ENCODE results near the gene EIF2AK2.
"Not testable (repeated sequence)": the region's sequence is repeated elsewhere in the genome, so short reads cannot be mapped to it uniquely, and the experiment has no call there.

Gene EIF2AK2

DNA sequence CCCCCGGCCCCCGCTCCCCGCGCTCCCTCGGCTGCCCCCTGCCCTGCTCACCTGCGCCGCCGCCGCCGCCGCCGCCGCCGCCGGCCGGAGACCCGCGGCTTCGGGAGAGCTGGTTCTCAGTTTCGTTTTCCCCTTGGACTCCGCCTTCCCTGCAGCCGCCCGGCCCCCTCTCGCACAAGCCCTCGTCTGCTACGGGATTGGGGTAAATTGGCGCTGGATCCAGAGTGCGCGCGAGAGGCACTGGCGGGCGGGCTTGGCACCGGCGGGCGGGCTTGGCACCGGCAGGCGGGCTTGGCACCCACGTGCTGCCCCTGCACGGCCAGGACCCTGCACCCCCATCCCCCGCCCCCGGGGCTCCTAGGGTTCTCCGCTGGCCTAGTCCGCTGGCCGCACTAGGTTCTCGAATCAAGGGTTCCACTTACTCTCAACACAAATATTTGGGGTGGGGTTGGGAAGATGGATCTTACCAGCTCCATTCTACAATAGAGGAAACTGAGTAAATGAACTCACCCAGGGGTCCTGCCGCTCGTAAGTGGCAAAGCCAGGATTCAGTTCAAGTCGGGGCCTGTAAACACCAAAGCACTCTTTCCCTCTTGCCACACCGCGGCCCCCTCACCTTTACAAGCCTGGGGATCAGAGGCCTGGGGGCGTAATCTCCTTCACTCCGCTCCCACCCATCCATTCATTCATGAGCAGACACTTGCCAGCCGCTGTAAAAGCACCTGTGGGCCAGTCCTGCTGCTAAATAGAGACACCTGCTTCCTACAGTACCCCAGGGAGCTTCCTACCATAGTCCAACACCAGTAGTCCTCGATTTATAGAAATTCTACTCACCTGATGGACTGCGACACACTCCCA is at the start of gene EIF2AK2:
Gene EIF2AK2, minus strand, starts transcription at position 124 of the 858 bp plus-strand sequence. CDS start 9,174 bp downstream, outside the sequence.
- DNase-seq (ENCODE audit: low read depth, low spot score) = peak; percentile 60

DNA sequence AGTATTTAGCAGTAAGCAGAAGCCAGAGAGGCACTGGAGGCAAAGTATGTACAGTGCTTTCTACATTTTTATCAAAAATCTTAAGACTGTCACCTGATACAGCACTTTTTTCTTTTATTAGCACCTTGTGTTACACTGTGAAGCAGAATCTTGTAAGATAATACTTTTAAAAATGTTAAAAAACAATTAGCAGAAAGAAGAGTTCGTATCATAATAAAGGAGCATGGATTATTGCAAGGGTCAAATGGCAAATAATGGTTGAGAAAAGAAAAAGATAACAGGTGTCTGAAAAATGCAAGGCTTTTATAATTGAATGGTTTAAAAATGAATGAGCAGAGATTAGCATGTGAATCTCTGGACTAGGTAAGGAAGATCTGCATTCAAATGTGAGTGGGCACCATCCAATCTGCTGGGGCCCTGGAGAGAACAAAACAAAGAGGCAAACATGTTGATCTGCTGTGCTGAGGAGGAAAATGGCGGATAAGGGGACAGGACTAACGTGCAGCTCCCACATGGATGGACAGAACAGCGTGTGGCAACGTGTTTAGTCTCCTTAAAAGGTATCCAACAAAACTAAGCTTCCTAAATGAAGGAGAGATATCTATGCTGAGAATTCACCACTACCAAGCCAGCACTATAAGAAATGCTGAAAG is 49.0 kb upstream of the EIF2AK2 start:
- DNase-seq (ENCODE audit: low read depth, low spot score) = no peak

DNA sequence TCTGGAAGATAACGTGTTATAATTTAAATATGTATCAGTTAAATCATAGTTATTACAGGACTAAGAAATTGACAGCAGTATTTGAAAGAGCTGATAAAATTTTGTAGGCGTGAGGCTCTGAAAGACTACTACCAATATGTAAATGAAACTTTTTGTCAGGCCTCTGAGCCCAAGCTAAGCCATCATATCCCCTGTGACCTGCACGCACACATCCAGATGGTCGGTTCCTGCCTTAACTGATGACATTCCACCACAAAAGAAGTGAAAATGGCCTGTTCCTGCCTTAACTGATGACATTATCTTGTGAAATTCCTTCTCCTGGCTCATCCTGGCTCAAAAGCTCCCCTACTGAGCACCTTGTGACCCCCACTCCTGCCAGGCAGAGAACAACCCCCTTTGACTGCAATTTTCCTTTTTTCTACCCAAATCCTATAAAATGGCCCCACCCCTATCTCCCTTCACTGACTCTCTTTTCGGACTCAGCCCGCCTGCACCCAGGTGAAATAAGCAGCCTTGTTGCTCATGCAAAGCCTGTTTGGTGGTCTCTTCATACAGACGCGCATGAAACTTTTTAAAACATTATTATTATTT is 48.4 kb upstream of the EIF2AK2 start:
- not testable (repeated sequence) for DNase-seq (ENCODE audit: low read depth, low spot score)

DNA sequence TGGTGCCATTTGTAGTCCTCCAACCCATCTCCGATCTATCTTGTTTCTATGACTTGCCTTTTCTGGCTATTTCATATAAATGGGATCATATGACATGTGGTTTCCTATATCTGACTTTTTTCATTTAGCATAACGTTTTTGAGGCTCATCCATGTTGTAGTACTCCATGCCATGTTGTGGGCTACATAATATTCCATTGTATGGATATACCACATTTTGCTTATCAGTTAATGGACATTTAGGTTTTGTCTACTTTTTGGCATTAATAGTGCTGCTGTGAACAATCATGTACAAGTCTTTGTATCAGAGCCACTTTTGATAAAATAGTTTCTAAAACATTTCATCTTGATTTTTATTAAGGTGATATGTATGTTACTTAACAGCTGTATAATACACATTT is 46.9 kb upstream of the EIF2AK2 start:
- DNase-seq (ENCODE audit: low read depth, low spot score) = no peak

DNA sequence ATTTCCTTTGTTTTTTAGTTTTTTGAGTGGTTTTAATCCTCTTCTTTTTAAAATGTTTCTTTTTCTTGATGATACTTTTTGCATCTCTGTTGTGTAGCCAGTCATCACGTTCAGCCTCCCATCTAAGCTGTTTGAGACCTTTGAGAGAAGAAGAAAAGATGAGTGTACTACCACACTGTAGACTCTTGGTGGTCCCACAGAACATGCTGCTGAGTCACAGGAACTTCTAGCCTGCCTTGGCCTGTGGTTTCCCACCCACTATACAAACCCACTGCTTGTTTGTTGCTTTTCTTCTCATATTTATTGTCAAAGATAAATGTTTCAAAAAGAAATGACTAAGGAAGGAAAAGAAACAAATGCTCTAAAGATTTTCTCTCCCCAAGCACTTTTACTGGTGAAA is 45.0 kb upstream of the EIF2AK2 start:
- no peak for DNase-seq (ENCODE audit: low read depth, low spot score)

DNA sequence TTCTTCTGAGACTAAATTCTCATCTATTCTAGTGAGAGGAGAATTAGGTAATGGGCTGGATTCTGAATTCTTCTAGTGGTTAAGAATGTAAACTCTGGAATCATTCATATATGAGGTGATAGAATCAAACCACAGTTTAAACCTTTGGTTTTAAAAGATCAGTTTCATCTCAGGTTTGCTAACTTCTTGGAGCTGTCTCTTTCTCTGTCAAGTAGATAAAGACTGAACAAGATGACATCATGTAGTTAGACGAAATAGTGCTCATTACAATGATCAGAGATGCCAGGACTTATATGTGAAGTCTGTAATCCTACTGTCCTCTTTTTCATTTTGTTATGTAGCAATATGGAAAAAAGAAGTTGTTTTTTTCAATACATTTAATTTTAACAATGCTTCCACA is 44.4 kb upstream of the EIF2AK2 start:
- no peak for DNase-seq (ENCODE audit: low read depth, low spot score)

DNA sequence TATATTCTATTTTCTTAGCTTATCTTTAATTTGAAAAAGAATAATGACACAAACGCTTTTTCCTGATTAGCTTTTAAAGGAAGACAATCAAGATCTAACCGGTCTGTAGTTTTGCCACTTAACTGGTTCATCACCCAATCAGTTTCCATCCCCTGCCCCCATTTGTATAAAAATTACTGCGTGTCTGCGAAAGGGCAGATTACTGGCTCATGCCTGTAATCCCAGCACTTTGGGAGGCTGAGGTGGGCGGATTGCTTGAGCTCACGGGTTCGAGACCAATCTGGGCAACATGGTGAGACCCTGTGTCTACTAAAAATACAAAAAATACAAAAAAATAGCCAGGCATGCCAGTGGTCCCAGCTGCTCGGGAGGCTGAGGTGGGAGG is 41.9 kb upstream of the EIF2AK2 start:
- no peak for DNase-seq (ENCODE audit: low read depth, low spot score)

DNA sequence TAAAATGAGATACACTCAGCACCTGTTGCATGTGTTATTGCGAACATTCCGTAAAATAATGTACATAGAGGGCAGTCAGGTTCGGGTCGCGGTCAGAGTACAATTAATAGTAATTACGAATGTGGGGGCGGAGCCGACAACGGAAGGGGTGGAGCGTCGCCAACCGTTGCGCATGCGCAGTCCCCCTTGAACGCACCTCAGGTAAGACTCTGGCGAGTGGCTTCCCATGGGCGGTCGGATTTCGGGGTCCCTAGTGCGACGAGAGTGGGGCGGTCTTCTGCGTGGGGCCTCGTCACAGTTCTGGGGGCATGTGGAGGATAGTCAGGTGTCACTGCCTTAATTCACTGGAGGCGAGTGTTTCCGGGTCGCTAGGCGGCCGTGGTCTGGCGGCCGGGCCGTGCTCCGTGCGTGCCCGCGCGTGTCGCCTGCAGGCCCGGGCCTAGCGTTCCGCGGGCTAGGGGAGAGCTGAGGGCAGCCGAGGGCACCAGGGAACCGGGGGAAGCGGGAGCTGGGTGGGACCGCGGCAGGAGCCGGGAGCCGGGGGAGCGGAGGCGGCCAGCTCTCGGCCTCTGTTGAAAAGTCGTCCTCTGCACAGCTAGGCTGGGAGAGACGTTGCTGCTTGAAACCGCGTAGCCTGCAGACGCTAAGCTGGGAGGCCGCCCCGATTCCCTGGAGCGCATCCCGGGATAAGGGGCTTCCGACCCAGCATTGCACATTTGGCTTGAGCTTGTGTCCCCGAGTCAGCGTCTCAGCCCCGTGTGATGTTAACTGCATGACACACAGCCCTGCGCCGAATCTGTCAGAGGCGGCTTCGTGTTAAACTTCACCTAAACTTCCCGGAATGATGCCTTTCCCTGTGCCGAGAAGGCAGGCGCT is 39.8 kb upstream of the EIF2AK2 start, which contains the start of gene CEBPZOS:
Gene CEBPZOS, plus strand, starts transcription at position 177 of the 876 bp plus-strand sequence. CDS start 3,209 bp downstream, outside the sequence.
- DNase-seq (ENCODE audit: low read depth, low spot score) = peak; percentile 75

DNA sequence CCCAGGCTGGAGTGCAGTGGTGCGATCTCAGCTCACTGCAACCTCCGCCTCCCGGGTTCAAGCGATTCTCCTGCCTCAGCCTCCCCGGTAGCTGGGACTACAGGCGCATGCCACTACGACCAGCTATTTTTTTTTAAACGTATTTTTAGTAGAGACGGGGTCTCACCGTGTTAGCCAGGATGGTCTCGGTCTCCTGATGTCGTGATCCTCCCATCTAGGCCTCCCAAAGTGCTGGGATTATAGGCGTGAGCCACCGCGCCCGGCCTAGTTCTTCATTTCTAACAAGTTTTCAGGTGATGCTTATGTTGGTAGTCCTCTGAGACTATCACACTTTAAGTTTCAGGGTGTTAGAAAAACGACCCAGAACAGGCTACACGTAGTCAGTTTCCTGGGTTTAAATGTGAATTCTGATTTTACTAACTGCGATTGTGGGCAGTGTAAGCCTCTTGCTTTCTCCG is 39.1 kb upstream of the EIF2AK2 start:
- DNase-seq (ENCODE audit: low read depth, low spot score) = not testable (repeated sequence)

DNA sequence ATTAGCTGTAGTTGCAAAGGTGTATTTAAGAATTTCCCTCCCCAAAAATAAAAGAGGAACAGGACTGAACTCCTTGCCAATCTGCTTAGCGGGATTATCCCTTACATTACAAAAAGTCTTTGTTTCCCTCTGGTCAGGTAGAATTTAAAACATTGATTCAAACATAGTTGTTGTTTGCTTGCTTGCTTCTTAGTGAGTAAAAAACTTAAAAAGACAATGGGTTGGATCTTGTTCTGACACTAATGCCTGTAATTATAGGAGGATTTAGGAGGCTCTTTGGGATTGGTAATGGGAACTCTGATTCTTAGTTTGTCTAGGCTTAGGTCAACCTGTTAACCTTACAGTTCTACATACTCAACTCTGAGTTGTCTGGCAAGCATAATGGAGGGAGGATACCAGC is 35.8 kb upstream of the EIF2AK2 start:
- DNase-seq (ENCODE audit: low read depth, low spot score) = no peak

DNA sequence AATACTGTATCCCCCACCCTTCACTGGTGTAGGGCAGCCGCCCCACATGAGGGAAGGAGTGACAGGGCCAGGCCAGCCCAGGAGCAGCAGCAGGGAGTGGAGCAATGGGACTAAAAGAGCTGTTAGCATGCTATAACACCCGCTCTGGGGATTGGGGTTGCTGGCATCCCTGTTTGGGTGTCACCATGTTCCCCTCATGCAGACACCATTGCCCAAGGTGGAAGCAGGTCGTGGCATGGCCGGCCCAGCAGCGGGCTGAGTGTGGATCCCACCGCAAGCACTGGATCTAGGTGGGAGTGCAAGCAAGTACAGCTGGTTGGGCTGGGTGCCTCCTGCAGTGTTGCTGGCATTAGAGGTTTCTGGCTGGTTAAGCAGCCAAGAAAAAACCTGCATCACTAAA is 35.0 kb upstream of the EIF2AK2 start:
- no peak for DNase-seq (ENCODE audit: low read depth, low spot score)

DNA sequence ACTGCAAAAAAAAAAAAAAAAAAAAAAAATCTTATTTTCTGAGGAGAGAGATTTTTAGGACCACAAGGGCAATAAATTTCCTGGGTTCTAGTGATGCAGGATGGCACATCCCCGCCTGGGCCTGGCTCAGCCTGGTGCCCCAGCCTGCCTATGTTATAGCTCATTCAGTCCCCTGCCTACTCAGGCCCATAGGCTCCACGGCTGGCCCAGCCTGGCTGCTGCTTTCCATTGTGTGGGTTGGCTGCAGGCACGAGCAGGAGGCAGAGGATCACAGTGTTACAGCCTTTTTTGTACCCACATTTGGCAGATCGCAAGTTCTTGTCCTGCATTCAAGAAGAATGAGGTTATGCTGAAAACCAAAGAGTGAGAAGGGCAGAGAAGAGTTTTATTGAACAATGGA is 34.5 kb upstream of the EIF2AK2 start:
- no peak for DNase-seq (ENCODE audit: low read depth, low spot score)

DNA sequence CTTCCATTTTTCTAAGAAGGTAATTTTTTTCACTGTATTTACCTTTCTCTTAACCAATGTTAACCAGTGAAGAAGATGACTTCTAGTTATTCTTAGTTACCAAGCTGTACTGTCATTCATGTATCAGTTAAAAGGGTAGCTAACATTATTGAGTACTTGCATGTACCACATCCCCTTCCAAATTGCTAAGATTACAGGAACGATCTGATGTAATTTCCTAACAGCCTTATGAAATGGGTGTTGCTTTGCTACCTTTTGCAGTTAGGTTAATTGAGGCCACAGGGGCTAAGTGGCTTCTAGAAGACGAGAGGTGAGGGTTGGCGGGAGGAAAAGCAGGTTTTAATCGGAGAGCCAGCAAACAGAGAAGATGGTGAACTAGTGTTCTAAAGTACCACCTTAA is 33.5 kb upstream of the EIF2AK2 start:
- no peak for DNase-seq (ENCODE audit: low read depth, low spot score)

DNA sequence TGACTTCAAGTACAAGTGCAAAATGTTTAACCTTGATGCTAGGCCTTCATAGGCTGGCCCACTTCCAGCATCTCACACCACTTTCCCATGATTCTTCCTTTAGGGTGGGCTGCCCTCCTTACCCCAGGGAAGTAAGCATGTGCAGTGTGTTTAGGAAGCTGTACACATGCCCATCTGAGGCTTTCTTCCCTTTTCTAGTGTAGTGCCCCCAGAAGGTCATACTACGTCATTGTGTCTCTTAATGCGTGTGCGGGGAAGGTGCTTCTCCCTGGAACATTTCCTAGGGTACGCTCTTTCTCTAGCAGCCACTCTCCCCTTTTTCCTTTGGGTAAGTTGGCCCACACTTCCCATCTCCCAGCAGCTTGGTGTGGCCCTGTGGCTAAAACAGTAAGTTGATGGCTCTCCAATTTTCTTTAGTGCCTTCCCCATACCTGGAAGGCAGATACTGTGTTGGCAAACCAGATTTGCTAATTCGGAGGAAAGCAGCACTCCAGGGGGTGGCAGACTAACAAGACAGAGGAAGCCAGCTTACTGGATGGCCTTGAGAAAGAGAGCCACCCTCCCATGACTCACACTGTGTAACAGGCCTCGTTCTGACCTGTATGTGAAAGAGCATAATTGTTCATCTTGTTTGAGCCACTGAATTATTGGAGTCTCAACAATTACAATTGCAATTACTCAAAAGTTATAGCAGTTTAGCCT is 32.8 kb upstream of the EIF2AK2 start:
- no peak for DNase-seq (ENCODE audit: low read depth, low spot score)

DNA sequence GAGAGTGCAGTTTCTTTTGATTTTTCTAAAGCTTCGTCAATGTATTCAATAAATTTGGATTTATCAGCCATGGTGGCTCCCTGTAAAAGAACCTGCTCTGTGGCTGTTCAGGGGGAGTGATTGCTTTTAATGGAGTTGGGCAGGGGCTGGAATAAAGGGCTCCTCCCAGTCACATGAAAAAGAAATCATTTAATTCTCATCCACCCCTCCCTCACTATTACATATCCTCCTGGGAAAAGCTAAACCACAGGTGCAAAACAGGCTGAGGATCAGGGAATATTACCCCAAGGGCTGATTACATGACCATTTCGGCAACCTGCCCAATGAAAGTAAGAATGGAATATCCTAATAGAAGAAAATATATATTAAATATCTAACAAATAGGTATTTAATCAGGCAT is 31.8 kb upstream of the EIF2AK2 start, which contains the start of gene SULT6B1:
Gene SULT6B1, minus strand, starts transcription at position 101 of the 400 bp plus-strand sequence. Its CDS starts 30 bp downstream, at position 71.
- no peak for DNase-seq (ENCODE audit: low read depth, low spot score)

DNA sequence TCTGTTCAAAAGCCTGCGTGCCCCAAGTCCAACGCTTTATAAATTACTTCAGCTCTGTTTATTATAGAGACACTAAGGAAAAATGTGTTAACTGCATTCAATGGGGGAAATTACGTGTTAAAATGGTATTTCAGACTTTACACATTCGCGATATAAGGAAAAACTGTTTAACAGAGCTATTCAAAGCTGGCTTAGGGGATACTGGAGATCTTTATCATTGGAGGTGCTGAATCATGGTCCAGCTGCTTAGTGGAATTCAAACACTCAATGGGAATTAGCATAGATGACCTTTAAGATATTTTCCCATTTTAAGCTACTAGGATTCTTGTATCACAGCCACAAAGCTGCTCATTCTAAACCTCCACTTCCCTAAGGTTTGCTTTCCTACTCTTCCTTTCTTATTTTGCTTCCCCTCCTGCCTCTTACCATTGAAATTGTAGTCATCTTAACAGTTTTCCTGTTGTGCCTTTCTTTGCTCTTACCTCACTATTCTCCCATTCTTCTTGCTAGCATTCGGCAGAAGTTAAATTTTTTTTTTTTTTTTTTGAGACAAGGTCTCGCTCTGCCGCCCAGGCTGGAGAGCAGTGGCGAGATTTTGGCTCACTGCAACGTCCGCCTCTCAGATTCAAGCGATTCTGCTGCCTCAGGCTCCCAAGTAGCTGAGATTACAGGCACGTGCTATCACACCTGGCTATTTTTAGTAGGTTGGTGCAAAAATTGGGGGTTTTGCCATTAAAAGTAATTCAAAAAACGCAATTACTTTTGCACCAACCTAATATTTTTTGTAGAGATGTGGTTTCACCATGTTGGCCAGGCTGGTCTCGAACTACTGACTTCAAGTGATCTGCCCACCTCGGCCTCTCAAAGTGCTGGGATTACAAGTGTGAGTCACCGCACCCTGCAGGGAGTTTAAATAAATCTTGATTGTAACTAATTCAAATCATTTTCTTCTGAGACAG is 25.2 kb upstream of the EIF2AK2 start:
- DNase-seq (ENCODE audit: low read depth, low spot score) = no peak

DNA sequence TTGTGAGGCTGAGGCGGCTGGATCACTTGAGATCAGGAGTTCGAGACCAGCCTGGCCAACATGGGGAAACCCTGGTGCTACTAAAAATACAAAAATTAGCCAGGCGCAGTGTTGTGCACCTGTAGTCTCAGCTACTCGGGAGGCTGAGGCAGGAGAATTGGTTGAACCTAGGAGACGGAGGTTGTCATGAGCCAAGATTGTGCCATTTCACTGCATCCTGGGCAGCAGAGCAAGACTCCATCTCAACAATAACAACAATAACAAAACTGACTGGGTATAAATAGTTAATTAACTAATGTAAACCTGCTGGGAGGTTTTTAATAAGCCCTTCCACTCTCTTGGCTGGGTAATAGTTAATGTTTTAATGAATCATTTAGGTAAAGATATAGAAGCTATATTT is 23.9 kb upstream of the EIF2AK2 start:
- DNase-seq (ENCODE audit: low read depth, low spot score) = no peak

DNA sequence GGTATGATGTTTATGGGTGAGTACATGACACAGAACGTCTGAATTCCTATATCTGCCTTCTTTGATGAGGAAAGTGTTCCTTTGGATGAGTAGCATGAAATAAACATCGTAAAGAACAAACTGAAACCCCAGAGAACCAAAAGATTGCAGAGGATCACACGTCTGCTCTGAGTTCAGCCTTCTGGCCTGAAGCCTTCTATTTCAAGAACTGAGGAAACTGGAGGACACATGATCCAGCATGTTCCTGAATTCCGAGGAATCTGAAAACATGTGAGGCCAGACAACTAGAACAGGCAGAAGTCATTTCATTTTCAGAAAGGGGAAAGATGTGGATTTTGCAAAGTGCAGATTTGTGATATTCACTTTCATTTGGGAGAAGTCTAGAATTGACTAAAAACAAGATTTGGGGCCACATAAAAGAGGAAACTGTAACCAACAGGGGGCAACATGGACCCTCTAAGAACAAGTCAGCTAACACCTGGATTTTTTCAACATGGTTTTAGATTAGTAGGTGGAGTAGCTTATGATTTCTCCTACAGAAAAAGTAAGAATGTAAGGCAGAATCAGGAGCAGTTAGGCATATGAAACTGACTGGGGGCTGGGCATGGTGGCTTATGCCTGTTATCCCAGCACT is 23.3 kb upstream of the EIF2AK2 start:
- no peak for DNase-seq (ENCODE audit: low read depth, low spot score)

DNA sequence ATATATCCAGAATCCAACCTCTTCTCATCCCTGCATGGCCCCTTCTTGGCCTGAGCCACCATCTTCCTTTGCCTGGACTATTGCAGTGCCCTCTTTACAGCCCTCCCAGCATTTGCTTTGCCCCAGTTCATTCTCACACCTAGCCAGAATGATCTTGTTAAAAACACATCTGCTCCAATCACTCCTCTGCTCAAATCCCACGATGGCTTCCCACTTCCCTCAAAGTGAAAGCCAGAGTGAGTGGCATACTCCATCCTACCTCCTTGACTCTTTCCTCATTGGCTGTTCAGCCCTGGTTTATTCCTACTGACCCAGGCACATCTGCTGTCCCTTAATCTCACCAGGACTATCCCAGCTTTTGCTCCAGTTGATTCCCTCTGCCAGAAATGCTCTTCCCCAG is 17.0 kb upstream of the EIF2AK2 start:
- DNase-seq (ENCODE audit: low read depth, low spot score) = no peak
